ENCODE measurements around the gene NUPR1. TPM values are rescaled to one million over a fixed set of nuclear protein-coding genes. Genes with fewer than 3 reads are reported as not detected.
"Not testable (repeated sequence)": the region's sequence is repeated elsewhere in the genome, so short reads cannot be mapped to it uniquely, and the experiment has no call there.

Gene NUPR1
- total RNA-seq, 1 donor from 2014 or later = not detected

GRCh38 chr16:28501258-28502232 is 37.2 kb downstream of the NUPR1 start:
- no peaks in the 10 kb centered on the region for H3K4me1 ChIP-seq
- peaks cover 5% of the 10 kb centered on the region for H3K4me1 Mint-ChIP-seq
- peaks cover 13% of the 10 kb centered on the region for H3K27me3 Mint-ChIP-seq (ENCODE audit: insufficient read depth, low read depth)
- no peaks in the 10 kb centered on the region for H3K9me3 Mint-ChIP-seq
- no peaks in the 10 kb centered on the region for H3K27me3 ChIP-seq
- H3K4me2 ChIP-seq = no peak overlapping the region
- H3K27ac ChIP-seq = no peak overlapping the region
- H3K27ac Mint-ChIP-seq = no peak overlapping the region
- H3K4me3 Mint-ChIP-seq = no peak overlapping the region
- H3K36me3 Mint-ChIP-seq = no peaks in the 10 kb centered on the region
- H3F3A ChIP-seq (ENCODE audit: low read depth) = no peaks in the 10 kb centered on the region
- DNase-seq (ENCODE audit: low spot score) = no peak
- no peak for TF ChIP-seq CTCF (IDR thresholded peaks at IDR 0.05)
- no peak for TF ChIP-seq EZH2phosphoT487 (IDR thresholded peaks at IDR 0.05)
- TF ChIP-seq EZH2 (IDR thresholded peaks at IDR 0.05) = no peak
- H2AFZ ChIP-seq (replicated peaks) = no peak overlapping the region
- H4K20me1 ChIP-seq (ENCODE audit: low read depth) = no peaks in the 10 kb centered on the region
- no peak overlapping the region for H3K4me3 ChIP-seq
- no peaks in the 10 kb centered on the region for H3K36me3 ChIP-seq
- no peaks in the 10 kb centered on the region for H3K79me2 ChIP-seq (ENCODE audit: low read depth)
- no peak overlapping the region for H3K9ac ChIP-seq
- H3K9me3 ChIP-seq (ENCODE audit: low read depth) = no peaks in the 10 kb centered on the region

- not testable (repeated sequence) for H3K4me1 ChIP-seq; H3K9ac ChIP-seq; H3K79me2 ChIP-seq (ENCODE audit: low read depth); DNase-seq (ENCODE audit: low spot score); H3K9me3 Mint-ChIP-seq; H4K20me1 ChIP-seq (ENCODE audit: low read depth); H3F3A ChIP-seq (ENCODE audit: low read depth); H3K27me3 ChIP-seq; H3K27ac ChIP-seq; H3K36me3 Mint-ChIP-seq; H3K4me1 Mint-ChIP-seq; H3K4me3 Mint-ChIP-seq; H3K4me3 ChIP-seq; H3K9me3 ChIP-seq (ENCODE audit: low read depth); H3K27ac Mint-ChIP-seq; H2AFZ ChIP-seq (replicated peaks); H3K36me3 ChIP-seq; H3K4me2 ChIP-seq
- H3K27me3 Mint-ChIP-seq (ENCODE audit: insufficient read depth, low read depth) = peaks cover 11% of the 10 kb centered on the region
These were observed 38.1 kb downstream of the NUPR1 start for GRCh38 chr16:28500476-28501180.

GRCh38 chr16:28499854-28500253 is 38.9 kb downstream of the NUPR1 start:
- H3K27ac Mint-ChIP-seq = no peak overlapping the region
- no peak overlapping the region for H3K4me3 Mint-ChIP-seq

More at GRCh38 chr16:28499854-28500253, 38.9 kb downstream of the NUPR1 start:
- no peaks in the 10 kb centered on the region for H3K9me3 ChIP-seq (ENCODE audit: low read depth)
- H3K4me2 ChIP-seq = no peak overlapping the region
- H3K27me3 ChIP-seq = no peaks in the 10 kb centered on the region
- no peak overlapping the region for H3K9ac ChIP-seq
- no peak overlapping the region for H3K4me3 ChIP-seq
- H3K79me2 ChIP-seq (ENCODE audit: low read depth) = no peaks in the 10 kb centered on the region
- H3K27me3 Mint-ChIP-seq (ENCODE audit: insufficient read depth, low read depth) = peaks cover 9% of the 10 kb centered on the region
- no peak for TF ChIP-seq EZH2phosphoT487 (IDR thresholded peaks at IDR 0.05)
- no peak for TF ChIP-seq CTCF (IDR thresholded peaks at IDR 0.05)
- TF ChIP-seq EZH2 (IDR thresholded peaks at IDR 0.05) = no peak
- no peaks in the 10 kb centered on the region for H3K36me3 ChIP-seq
- H3K4me1 ChIP-seq = no peaks in the 10 kb centered on the region
- no peak overlapping the region for H2AFZ ChIP-seq (replicated peaks)
- no peaks in the 10 kb centered on the region for H3F3A ChIP-seq (ENCODE audit: low read depth)
- DNase-seq (ENCODE audit: low spot score) = no peak
- peaks cover 5% of the 10 kb centered on the region for H3K4me1 Mint-ChIP-seq
- H4K20me1 ChIP-seq (ENCODE audit: low read depth) = no peaks in the 10 kb centered on the region
- H3K9me3 Mint-ChIP-seq = no peaks in the 10 kb centered on the region
- H3K36me3 Mint-ChIP-seq = no peaks in the 10 kb centered on the region
- H3K27ac ChIP-seq = no peak overlapping the region
